ENCODE data around the gene PPM1D.
"Not testable (repeated sequence)": the region's sequence is repeated elsewhere in the genome, so short reads cannot be mapped to it uniquely, and the experiment has no call there.

Gene PPM1D

GRCh38 chr17:60613325-60613724, 13.3 kb downstream of the PPM1D start:
- ChIA-PET POLR2A (interaction anchor here (2.4 kb wide), 1 partner anchor 14 kb away, joined by 12 read pairs; the partner anchor contains the start of gene PPM1D), CTCF (interaction anchor here (1.0 to 1.1 kb wide), 2 partner anchors 12 to 44 kb away, joined by 3 to 5 read pairs; no protein-coding TSS in a partner anchor)
- no peak for TF ChIP-seq FOXA1 (IDR thresholded peaks at IDR 0.05)
- TF ChIP-seq CTBP1 (IDR thresholded peaks at IDR 0.05; ENCODE audit: borderline replicate concordance), result no peak
- no peak for TF ChIP-seq ELF4 (IDR thresholded peaks at IDR 0.05)
- TF ChIP-seq, protein P1, sequence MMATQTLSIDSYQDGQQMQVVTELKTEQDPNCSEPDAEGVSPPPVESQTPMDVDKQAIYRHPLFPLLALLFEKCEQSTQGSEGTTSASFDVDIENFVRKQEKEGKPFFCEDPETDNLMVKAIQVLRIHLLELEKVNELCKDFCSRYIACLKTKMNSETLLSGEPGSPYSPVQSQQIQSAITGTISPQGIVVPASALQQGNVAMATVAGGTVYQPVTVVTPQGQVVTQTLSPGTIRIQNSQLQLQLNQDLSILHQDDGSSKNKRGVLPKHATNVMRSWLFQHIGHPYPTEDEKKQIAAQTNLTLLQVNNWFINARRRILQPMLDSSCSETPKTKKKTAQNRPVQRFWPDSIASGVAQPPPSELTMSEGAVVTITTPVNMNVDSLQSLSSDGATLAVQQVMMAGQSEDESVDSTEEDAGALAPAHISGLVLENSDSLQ (IDR thresholded peaks at IDR 0.05), result no peak
- no peak for TF ChIP-seq L3MBTL2 (conservative IDR thresholded peaks at IDR 0.05)
- no peak for TF ChIP-seq LEF1 (IDR thresholded peaks at IDR 0.05; ENCODE audit: borderline replicate concordance)
- TF ChIP-seq HDGF (IDR thresholded peaks at IDR 0.05; ENCODE audit: borderline replicate concordance), result no peak
- no peak for TF ChIP-seq NFRKB (IDR thresholded peaks at IDR 0.05)
- no peak for DNase-seq (ENCODE audit: extremely low spot score)

DNA sequence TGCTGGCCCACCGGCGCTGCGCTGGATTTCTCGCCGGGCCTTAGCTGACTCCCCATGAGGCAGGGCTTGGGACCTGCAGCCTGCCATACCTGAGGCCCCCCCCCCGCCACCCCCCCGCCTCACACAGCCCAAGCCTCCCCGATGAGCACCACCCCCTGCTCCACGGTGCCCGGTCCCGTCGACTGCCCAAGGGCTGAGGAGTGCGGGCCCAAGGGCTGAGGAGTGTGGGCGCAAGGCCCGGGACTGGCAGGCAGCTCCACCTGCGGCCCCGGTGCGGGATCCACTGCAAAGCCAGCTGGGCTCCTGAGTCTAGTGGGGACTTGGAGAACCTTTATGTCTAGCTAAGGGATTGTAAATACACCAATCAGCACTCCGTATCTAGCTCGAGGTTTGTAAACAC, 13.8 kb downstream of the PPM1D start:
- DNase-seq (ENCODE audit: extremely low spot score), result not testable (repeated sequence)
- ChIA-PET POLR2A (interaction anchor here (2.4 kb wide), 1 partner anchor 14 kb away, joined by 12 read pairs; the partner anchor contains the start of gene PPM1D), CTCF (interaction anchor here (1.1 kb wide), 1 partner anchor 44 kb away, joined by 3 read pairs; no protein-coding TSS in a partner anchor)

- CTCF ChIA-PET, result interaction anchor here (1.1 kb wide), 1 partner anchor 44 kb away, joined by 3 read pairs; no protein-coding TSS in a partner anchor
- TF ChIP-seq, protein P1 (IDR thresholded peaks at IDR 0.05), result 0 out of 2 replicates have a peak, but pooled peaks have one; percentile 4
- POLR2A ChIA-PET, result interaction anchor here (2.4 kb wide), 1 partner anchor 15 kb away, joined by 12 read pairs; the partner anchor contains the start of gene PPM1D
- not testable (repeated sequence) for DNase-seq (ENCODE audit: extremely low spot score)
These were observed 14.3 kb downstream of the PPM1D start for GRCh38 chr17:60614247-60614646.

GRCh38 chr17:60615108-60615507, 15.1 kb downstream of the PPM1D start:
- ChIA-PET CTCF (interaction anchor here (0.7 kb wide), 1 partner anchor 23 kb away, joined by 4 read pairs; no protein-coding TSS in a partner anchor), POLR2A (interaction anchor here (1.9 to 2.4 kb wide), 2 partner anchors 14 to 16 kb away, joined by 4 to 17 read pairs; partner anchors contain the start of gene PPM1D)
- DNase-seq (ENCODE audit: extremely low spot score), result no peak
- TF ChIP-seq ARNT (IDR thresholded peaks at IDR 0.05) (no peak), FOXA1 (IDR thresholded peaks at IDR 0.05) (no peak), BHLHE40 (IDR thresholded peaks at IDR 0.05; ENCODE audit: borderline replicate concordance) (no peak), TARDBP (IDR thresholded peaks at IDR 0.05) (no peak), SP1 (IDR thresholded peaks at IDR 0.05) (no peak), FOXK2 (IDR thresholded peaks at IDR 0.05) (no peak), ZNF384 (IDR thresholded peaks at IDR 0.05) (no peak), NFRKB (IDR thresholded peaks at IDR 0.05) (no peak), SUZ12 (IDR thresholded peaks at IDR 0.05) (no peak), L3MBTL2 (conservative IDR thresholded peaks at IDR 0.05) (no peak), ELF4 (IDR thresholded peaks at IDR 0.05) (no peak), LEF1 (IDR thresholded peaks at IDR 0.05; ENCODE audit: borderline replicate concordance) (no peak), HDGF (IDR thresholded peaks at IDR 0.05; ENCODE audit: borderline replicate concordance) (no peak), CTBP1 (IDR thresholded peaks at IDR 0.05; ENCODE audit: borderline replicate concordance) (no peak), FOXM1 (IDR thresholded peaks at IDR 0.05; ENCODE audit: borderline replicate concordance) (no peak)
- TF ChIP-seq, protein P1 (IDR thresholded peaks at IDR 0.05), result no peak

DNA sequence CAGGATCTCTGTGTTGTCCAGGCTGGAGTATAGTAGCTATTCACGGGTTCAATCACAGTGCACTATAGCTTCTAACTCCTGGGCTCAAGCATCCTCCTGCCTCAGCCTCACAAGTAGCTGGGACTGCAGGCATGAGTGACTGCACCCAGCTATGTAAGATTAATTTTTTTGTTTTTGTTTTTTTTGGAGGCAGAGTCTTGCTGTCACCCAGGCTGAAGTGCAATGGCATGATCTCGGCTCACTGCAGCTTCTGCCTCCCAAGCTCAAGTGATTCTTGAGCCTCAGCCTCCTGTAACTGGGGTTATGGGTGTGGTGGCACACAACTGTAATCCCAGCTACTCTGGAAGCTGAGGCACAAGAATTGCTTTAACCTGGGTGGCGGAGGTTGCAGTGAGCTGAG, 15.8 kb downstream of the PPM1D start:
- POLR2A ChIA-PET, result interaction anchor here (1.9 to 2.4 kb wide), 2 partner anchors 15 to 16 kb away, joined by 4 to 17 read pairs; partner anchors contain the start of gene PPM1D
- CTCF ChIA-PET, result interaction anchor here (0.7 to 1.2 kb wide), 3 partner anchors 15 to 473 kb away, joined by 4 to 9 read pairs (median 4); no protein-coding TSS in a partner anchor

More for the DNA sequence above, 15.8 kb downstream of the PPM1D start:
- TF ChIP-seq L3MBTL2 (conservative IDR thresholded peaks at IDR 0.05) (no peak), FOXA1 (IDR thresholded peaks at IDR 0.05) (no peak), ELF4 (IDR thresholded peaks at IDR 0.05) (no peak), CTBP1 (IDR thresholded peaks at IDR 0.05; ENCODE audit: borderline replicate concordance) (no peak), NFRKB (IDR thresholded peaks at IDR 0.05) (no peak), TARDBP (IDR thresholded peaks at IDR 0.05) (no peak), ARNT (IDR thresholded peaks at IDR 0.05) (no peak), SUZ12 (IDR thresholded peaks at IDR 0.05) (no peak), FOXM1 (IDR thresholded peaks at IDR 0.05; ENCODE audit: borderline replicate concordance) (no peak), FOXK2 (IDR thresholded peaks at IDR 0.05) (no peak), HDGF (IDR thresholded peaks at IDR 0.05; ENCODE audit: borderline replicate concordance) (no peak), ZNF384 (IDR thresholded peaks at IDR 0.05) (no peak), LEF1 (IDR thresholded peaks at IDR 0.05; ENCODE audit: borderline replicate concordance) (no peak), SP1 (IDR thresholded peaks at IDR 0.05) (no peak), BHLHE40 (IDR thresholded peaks at IDR 0.05; ENCODE audit: borderline replicate concordance) (no peak)
- TF ChIP-seq, protein P1 (IDR thresholded peaks at IDR 0.05), result no peak
- DNase-seq (ENCODE audit: extremely low spot score), result no peak
